HepG2 (cell line): ENCODE data around the gene TSACC. TPM values are rescaled to one million over a fixed set of nuclear protein-coding genes. Genes with fewer than 3 reads are reported as not detected.

Source experiments
- NCOA2 ChIP-seq: sonication (generic); formaldehyde crosslinking; IDR thresholded peaks from 2 replicates; pipeline ENCODE4 v1.8.0; 2022; ENCODE audit warnings: inconsistent platforms
- ZBTB1 ChIP-seq: sonication (generic); formaldehyde crosslinking; IDR thresholded peaks from 2 replicates; pipeline ENCODE4 v1.4.0; 2020; ENCODE audit warnings: missing genetic modification reagents, borderline replicate concordance
- ZIK1 ChIP-seq: sonication (generic); formaldehyde crosslinking; IDR thresholded peaks from 2 replicates; pipeline ENCODE4 v1.5.0; 2020; ENCODE audit warnings: mild to moderate bottlenecking, low read depth, missing genetic modification reagents, borderline replicate concordance
- ZNF850 ChIP-seq: sonication (generic); formaldehyde crosslinking; conservative IDR thresholded peaks from 2 replicates; pipeline ENCODE4 v1.9.0; 2021; ENCODE audit warnings: mild to moderate bottlenecking, missing genetic modification reagents
- polyA plus RNA-seq, 8 experiments: library from polyadenylated mRNA; depleted of rRNA in 3 of 8; stranded (reverse) in 7 of 8; unstranded in 1 of 8; fragments of >200 nt; fragmentation: Illumina TruSeq in 4 of 8; extraction: Trizol in 4 of 8; gene quantifications; 2 replicates each; pipeline versions ENCODE4 v1.2.1 to v1.2.3, GENCODE V29; 2011 to 2016; ENCODE audit warnings: low read depth in 4 of 8, missing spikeins in 1 of 8, mixed read lengths in 1 of 8; ENCODE audit not compliant: insufficient read depth in 1 of 8
- total RNA-seq, 5 experiments: library from RNA; depleted of rRNA; stranded (reverse); fragments of >200 nt; fragmentation: Illumina TruSeq; extraction: Trizol; gene quantifications; 2 replicates each; pipeline ENCODE4 v1.2.3, GENCODE V29; 2016; ENCODE audit warnings: low read depth in 1 of 5
- TF ChIP-seq, protein P1 (sequence below): sonication (generic); formaldehyde crosslinking; IDR thresholded peaks from 2 replicates; pipeline ENCODE4 v1.5.0; 2020; ENCODE audit warnings: mild to moderate bottlenecking, missing genetic modification reagents
- TF ChIP-seq, protein P2 (sequence below): sonication (generic); formaldehyde crosslinking; IDR thresholded peaks from 2 replicates; pipeline ENCODE4 v1.5.1; 2020; ENCODE audit warnings: missing genetic modification reagents, mild to moderate bottlenecking, borderline replicate concordance
- TF ChIP-seq, protein P3 (sequence below): sonication (generic); formaldehyde crosslinking; IDR thresholded peaks from 2 replicates; pipeline ENCODE4 v1.5.0; 2020; ENCODE audit warnings: missing genetic modification reagents
- TF ChIP-seq, protein P4 (sequence below): sonication (generic); formaldehyde crosslinking; IDR thresholded peaks from 2 replicates; pipeline ENCODE4 v1.5.0; 2020; ENCODE audit warnings: missing genetic modification reagents, mild to moderate bottlenecking, borderline replicate concordance
- TF ChIP-seq, protein P5 (sequence below): sonication (generic); formaldehyde crosslinking; IDR thresholded peaks from 2 replicates; pipeline ENCODE4 v1.4.0; 2020; ENCODE audit warnings: missing genetic modification reagents, borderline replicate concordance
- TF ChIP-seq, protein P6 (sequence below), 2 experiments: sonication (generic) in 1 of 2; formaldehyde crosslinking in 1 of 2; IDR thresholded peaks; 2 replicates each; pipeline versions ENCODE4 v1.4.0 to v1.6.1; 2016 to 2020; ENCODE audit warnings: borderline replicate concordance in 1 of 2, low read depth in 1 of 2, mild to moderate bottlenecking in 1 of 2, missing genetic modification reagents in 1 of 2
- TF ChIP-seq, protein P7 (sequence below): sonication (generic); formaldehyde crosslinking; IDR thresholded peaks from 2 replicates; pipeline ENCODE4 v1.5.1; 2020; ENCODE audit warnings: missing genetic modification reagents, mild to moderate bottlenecking, borderline replicate concordance

The TSACC gene
- total and polyA plus RNA-seq, 2 of the 13 experiments (the other 11 are each of a cell fraction or from before 2014, with no cell fraction given) = 1.5 to 2.6 TPM

DNA sequence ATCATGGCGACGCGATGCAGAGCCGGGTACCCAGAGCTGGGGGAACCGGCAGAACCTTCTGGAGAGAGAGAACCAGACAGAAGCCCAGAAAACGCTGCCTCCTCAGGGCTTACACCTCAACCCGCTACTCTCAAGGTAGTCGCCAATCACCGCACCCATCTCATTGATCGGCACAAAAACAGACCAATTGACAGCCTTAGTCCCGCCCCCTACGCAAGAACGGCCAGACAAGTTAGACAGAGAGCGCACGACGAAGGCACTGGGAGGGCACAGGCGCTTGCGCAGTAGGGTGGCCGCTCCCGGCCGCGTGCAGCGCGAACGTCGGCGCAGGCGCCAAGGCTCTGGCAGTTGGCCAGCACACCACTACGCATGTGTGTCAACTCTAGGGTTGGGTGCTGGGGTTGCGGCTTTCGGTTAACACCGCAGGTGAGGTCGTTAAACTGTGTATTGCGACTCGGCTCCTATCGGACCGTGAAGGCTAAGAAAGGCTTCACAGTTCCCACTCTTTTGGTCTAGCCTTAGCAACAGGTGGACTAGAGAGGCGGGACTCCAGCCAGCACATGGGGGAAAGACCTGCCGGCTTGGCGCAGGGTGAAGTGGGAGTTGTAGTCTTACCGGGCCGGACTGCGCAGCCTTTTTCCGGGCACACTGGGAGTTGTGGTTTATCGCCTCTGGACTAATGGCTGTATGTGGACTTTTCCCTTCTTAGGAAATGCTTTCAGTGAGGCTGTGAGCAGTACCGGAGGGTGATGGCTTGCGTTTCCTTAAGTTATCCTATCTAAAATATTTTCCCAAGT, at the start of gene TSACC, which contains the start of gene CCT3 (continued):
- TF ChIP-seq, protein P1, sequence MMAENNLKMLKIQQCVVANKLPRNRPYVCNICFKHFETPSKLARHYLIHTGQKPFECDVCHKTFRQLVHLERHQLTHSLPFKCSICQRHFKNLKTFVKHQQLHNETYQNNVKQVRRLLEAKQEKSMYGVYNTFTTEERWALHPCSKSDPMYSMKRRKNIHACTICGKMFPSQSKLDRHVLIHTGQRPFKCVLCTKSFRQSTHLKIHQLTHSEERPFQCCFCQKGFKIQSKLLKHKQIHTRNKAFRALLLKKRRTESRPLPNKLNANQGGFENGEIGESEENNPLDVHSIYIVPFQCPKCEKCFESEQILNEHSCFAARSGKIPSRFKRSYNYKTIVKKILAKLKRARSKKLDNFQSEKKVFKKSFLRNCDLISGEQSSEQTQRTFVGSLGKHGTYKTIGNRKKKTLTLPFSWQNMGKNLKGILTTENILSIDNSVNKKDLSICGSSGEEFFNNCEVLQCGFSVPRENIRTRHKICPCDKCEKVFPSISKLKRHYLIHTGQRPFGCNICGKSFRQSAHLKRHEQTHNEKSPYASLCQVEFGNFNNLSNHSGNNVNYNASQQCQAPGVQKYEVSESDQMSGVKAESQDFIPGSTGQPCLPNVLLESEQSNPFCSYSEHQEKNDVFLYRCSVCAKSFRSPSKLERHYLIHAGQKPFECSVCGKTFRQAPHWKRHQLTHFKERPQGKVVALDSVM (CRISPR knock-in tag) = no peak
- TF ChIP-seq, protein P2, sequence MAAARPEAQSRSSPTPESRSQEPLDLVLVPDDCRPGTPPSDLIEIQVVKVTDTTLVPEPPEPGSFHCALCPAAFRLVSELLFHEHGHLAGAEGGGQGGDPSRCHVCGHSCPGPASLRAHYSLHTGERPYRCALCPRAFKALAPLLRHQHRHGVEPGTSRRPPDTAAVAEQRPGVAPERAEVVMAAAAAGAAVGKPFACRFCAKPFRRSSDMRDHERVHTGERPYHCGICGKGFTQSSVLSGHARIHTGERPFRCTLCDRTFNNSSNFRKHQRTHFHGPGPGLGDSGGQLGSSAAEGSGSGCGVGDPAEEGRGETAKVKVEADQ (CRISPR knock-in tag) = no peak
- TF ChIP-seq, protein P3, sequence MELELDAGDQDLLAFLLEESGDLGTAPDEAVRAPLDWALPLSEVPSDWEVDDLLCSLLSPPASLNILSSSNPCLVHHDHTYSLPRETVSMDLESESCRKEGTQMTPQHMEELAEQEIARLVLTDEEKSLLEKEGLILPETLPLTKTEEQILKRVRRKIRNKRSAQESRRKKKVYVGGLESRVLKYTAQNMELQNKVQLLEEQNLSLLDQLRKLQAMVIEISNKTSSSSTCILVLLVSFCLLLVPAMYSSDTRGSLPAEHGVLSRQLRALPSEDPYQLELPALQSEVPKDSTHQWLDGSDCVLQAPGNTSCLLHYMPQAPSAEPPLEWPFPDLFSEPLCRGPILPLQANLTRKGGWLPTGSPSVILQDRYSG (CRISPR knock-in tag) = no peak
- TF ChIP-seq, protein P4, sequence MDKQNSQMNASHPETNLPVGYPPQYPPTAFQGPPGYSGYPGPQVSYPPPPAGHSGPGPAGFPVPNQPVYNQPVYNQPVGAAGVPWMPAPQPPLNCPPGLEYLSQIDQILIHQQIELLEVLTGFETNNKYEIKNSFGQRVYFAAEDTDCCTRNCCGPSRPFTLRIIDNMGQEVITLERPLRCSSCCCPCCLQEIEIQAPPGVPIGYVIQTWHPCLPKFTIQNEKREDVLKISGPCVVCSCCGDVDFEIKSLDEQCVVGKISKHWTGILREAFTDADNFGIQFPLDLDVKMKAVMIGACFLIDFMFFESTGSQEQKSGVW (CRISPR knock-in tag) = no peak
- TF ChIP-seq NCOA2 (peak; percentile 53), ZNF850 (CRISPR knock-in tag) (no peak), ZBTB1 (CRISPR knock-in tag) (no peak), ZIK1 (CRISPR knock-in tag) (no peak; the same call in 1 of the 2 replicates)
- TF ChIP-seq, protein P5, sequence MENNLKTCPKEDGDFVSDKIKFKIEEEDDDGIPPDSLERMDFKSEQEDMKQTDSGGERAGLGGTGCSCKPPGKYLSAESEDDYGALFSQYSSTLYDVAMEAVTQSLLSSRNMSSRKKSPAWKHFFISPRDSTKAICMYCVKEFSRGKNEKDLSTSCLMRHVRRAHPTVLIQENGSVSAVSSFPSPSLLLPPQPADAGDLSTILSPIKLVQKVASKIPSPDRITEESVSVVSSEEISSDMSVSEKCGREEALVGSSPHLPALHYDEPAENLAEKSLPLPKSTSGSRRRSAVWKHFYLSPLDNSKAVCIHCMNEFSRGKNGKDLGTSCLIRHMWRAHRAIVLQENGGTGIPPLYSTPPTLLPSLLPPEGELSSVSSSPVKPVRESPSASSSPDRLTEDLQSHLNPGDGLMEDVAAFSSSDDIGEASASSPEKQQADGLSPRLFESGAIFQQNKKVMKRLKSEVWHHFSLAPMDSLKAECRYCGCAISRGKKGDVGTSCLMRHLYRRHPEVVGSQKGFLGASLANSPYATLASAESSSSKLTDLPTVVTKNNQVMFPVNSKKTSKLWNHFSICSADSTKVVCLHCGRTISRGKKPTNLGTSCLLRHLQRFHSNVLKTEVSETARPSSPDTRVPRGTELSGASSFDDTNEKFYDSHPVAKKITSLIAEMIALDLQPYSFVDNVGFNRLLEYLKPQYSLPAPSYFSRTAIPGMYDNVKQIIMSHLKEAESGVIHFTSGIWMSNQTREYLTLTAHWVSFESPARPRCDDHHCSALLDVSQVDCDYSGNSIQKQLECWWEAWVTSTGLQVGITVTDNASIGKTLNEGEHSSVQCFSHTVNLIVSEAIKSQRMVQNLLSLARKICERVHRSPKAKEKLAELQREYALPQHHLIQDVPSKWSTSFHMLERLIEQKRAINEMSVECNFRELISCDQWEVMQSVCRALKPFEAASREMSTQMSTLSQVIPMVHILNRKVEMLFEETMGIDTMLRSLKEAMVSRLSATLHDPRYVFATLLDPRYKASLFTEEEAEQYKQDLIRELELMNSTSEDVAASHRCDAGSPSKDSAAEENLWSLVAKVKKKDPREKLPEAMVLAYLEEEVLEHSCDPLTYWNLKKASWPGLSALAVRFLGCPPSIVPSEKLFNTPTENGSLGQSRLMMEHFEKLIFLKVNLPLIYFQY (CRISPR knock-in tag) = peak; percentile 76
- TF ChIP-seq, protein P6, sequence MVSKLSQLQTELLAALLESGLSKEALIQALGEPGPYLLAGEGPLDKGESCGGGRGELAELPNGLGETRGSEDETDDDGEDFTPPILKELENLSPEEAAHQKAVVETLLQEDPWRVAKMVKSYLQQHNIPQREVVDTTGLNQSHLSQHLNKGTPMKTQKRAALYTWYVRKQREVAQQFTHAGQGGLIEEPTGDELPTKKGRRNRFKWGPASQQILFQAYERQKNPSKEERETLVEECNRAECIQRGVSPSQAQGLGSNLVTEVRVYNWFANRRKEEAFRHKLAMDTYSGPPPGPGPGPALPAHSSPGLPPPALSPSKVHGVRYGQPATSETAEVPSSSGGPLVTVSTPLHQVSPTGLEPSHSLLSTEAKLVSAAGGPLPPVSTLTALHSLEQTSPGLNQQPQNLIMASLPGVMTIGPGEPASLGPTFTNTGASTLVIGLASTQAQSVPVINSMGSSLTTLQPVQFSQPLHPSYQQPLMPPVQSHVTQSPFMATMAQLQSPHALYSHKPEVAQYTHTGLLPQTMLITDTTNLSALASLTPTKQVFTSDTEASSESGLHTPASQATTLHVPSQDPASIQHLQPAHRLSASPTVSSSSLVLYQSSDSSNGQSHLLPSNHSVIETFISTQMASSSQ (IDR thresholded peaks at IDR 0.05; ENCODE audit: low read depth) = no peak
- TF ChIP-seq, protein P6 (CRISPR knock-in tag; IDR thresholded peaks at IDR 0.05; ENCODE audit: borderline replicate concordance) = peak; percentile 42; the same call in 1 of the 2 replicates
- TF ChIP-seq, protein P7, sequence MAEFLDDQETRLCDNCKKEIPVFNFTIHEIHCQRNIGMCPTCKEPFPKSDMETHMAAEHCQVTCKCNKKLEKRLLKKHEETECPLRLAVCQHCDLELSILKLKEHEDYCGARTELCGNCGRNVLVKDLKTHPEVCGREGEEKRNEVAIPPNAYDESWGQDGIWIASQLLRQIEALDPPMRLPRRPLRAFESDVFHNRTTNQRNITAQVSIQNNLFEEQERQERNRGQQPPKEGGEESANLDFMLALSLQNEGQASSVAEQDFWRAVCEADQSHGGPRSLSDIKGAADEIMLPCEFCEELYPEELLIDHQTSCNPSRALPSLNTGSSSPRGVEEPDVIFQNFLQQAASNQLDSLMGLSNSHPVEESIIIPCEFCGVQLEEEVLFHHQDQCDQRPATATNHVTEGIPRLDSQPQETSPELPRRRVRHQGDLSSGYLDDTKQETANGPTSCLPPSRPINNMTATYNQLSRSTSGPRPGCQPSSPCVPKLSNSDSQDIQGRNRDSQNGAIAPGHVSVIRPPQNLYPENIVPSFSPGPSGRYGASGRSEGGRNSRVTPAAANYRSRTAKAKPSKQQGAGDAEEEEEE (CRISPR knock-in tag) = no peak
